HCT116 (cell line): ENCODE data around the gene CYP20A1. TPM values are rescaled to one million over a fixed set of nuclear protein-coding genes. Genes with fewer than 3 reads are reported as not detected.

Experiments used
- ATAC-seq: fragments of 200-7000 bp; cut with Tn5 transposase; 2 replicates; pipeline ENCODE4 v1.9.1; 2020; ENCODE audit warnings: mild to moderate bottlenecking, moderate library complexity
- BruUV-seq: library from RNA; stranded (reverse); fragments of 400-500 nt; replicated peaks from 2 replicates; lab custom pipeline; 2021; lab: Mats Ljungman, UMichigan
- CTCF ChIA-PET: fragments of 300-600 bp; sonication (Branson Sonifier 250); formaldehyde crosslinking; loops from one replicate; lab custom pipeline; 2021; ENCODE audit warnings: antibody characterized with exemption; lab: Charles Lee
- POLR2A ChIA-PET: fragments of 300-600, 350-600 bp; sonication (Branson Sonifier 250); formaldehyde crosslinking; loops from one replicate; lab custom pipeline; 2021; ENCODE audit warnings: antibody characterized with exemption; lab: Charles Lee
- RAD21 ChIA-PET, 2 experiments: fragments of 300-600 bp; sonication (Branson Sonifier 250); formaldehyde crosslinking; loops; one replicate each; lab custom pipeline; 2023; ENCODE audit warnings: low total read pairs in 2 of 2; ENCODE audit not compliant: uncharacterized antibody in 2 of 2, unreplicated experiment in 2 of 2, low non-redundant PET in 1 of 2; lab: Charles Lee
- DNase-seq: peaks from one replicate; pipeline ENCODE4 v3.0.0-alpha.2; 2010; ENCODE audit warnings: low read depth, low spot score
- H2AFZ ChIP-seq: fragments of 200-600 bp; shearing (Covaris generic), sonication (generic); 2 replicates; pipeline ENCODE4 v1.6.1; 2017; ENCODE audit warnings: low read depth, mixed run types, mixed read lengths, antibody characterized with exemption, low read length; ENCODE audit not compliant: poor library complexity, severe bottlenecking
- H3K27ac ChIP-seq: 2 replicates; pipeline ENCODE4 v1.5.1; 2012; ENCODE audit warnings: low read depth, low read length
- H3K27me3 ChIP-seq: fragments of 200-600 bp; sonication (generic); 2 replicates; pipeline ENCODE4 v1.6.1; 2016; ENCODE audit warnings: mixed run types, low read length, mixed read lengths; ENCODE audit not compliant: insufficient read depth
- H3K36me3 ChIP-seq, 2 experiments: fragments of 200-500 bp in 1 of 2; fragments of 200-600 bp in 1 of 2; sonication (Bioruptor generic) in 1 of 2; sonication (generic) in 1 of 2; 2 replicates each; pipeline versions ENCODE4 v1.5.1 to v1.6.1; 2014 to 2016; ENCODE audit warnings: low read length in 2 of 2, inconsistent platforms in 1 of 2, mixed read lengths in 1 of 2, mixed run types in 1 of 2; ENCODE audit not compliant: insufficient read depth in 2 of 2, control insufficient read depth in 1 of 2
- H3K4me1 ChIP-seq, 2 experiments: fragments of 200-600 bp in 1 of 2; sonication (generic) in 1 of 2; 2 replicates each; pipeline versions ENCODE4 v1.5.1 to v1.6.1; 2012 to 2017; ENCODE audit warnings: low read length in 2 of 2, inconsistent platforms in 1 of 2, mild to moderate bottlenecking in 1 of 2, mixed read lengths in 1 of 2, mixed run types in 1 of 2, moderate library complexity in 1 of 2; ENCODE audit not compliant: insufficient read depth in 2 of 2, control insufficient read depth in 1 of 2
- H3K4me2 ChIP-seq: fragments of 200-600 bp; sonication (generic); 2 replicates; pipeline ENCODE4 v1.6.1; 2017; ENCODE audit warnings: mixed run types, low read length, mixed read lengths
- H3K4me3 ChIP-seq, 2 experiments: fragments of 200-600 bp in 1 of 2; sonication (generic) in 1 of 2; replicated peaks in 1 of 2; 2 replicates each; pipeline ENCODE4 v1.5.1; 2011 to 2016; ENCODE audit warnings: low read length in 2 of 2, control low read depth in 1 of 2, low read depth in 1 of 2, mild to moderate bottlenecking in 1 of 2, mixed read lengths in 1 of 2, mixed run types in 1 of 2
- H3K79me2 ChIP-seq: fragments of 200-600 bp; sonication (generic); 2 replicates; pipeline ENCODE4 v1.6.1; 2017; ENCODE audit warnings: mild to moderate bottlenecking, mixed run types, low read length, moderate library complexity, mixed read lengths; ENCODE audit not compliant: insufficient read depth
- H3K9ac ChIP-seq: fragments of 200-600 bp; sonication (generic); 2 replicates; pipeline ENCODE4 v1.6.1; 2016; ENCODE audit warnings: low read length, mixed read lengths
- H3K9me2 ChIP-seq: fragments of 200-600 bp; sonication (generic), shearing (Covaris generic); 2 replicates; pipeline ENCODE4 v1.6.1; 2017; ENCODE audit warnings: mixed run types, mild to moderate bottlenecking, moderate library complexity; ENCODE audit not compliant: insufficient read depth
- H3K9me3 ChIP-seq, 2 experiments: fragments of 200-500 bp in 1 of 2; fragments of 200-600 bp in 1 of 2; sonication (Bioruptor generic) in 1 of 2; sonication (generic) in 1 of 2; 2 replicates each; pipeline ENCODE4 v1.6.1; 2014 to 2017; ENCODE audit warnings: low read length in 2 of 2, mixed read lengths in 2 of 2, inconsistent platforms in 1 of 2, low read depth in 1 of 2, mild to moderate bottlenecking in 1 of 2, mixed run types in 1 of 2, moderate library complexity in 1 of 2; ENCODE audit not compliant: control insufficient read depth in 1 of 2, insufficient read depth in 1 of 2
- H4K20me1 ChIP-seq: fragments of 200-600 bp; sonication (generic), shearing (Covaris generic); 2 replicates; pipeline ENCODE4 v1.6.1; 2017; ENCODE audit warnings: mixed run types, mild to moderate bottlenecking, moderate library complexity; ENCODE audit not compliant: insufficient read depth
- CEBPB ChIP-seq: IDR thresholded peaks from 2 replicates; pipeline ENCODE4 v1.6.1; 2012; ENCODE audit warnings: low read depth
- EZH2phosphoT487 ChIP-seq: fragments of 200-600 bp; IDR thresholded peaks from 2 replicates; pipeline ENCODE4 v1.6.1; 2018; ENCODE audit warnings: antibody characterized with exemption, borderline replicate concordance
- RAD21 ChIP-seq: IDR thresholded peaks from 2 replicates; pipeline ENCODE4 v1.6.1; 2012; ENCODE audit warnings: low read depth, mild to moderate bottlenecking
- SIN3A ChIP-seq: IDR thresholded peaks from 2 replicates; pipeline ENCODE4 v1.6.1; 2012; ENCODE audit warnings: low read depth
- SP1 ChIP-seq: IDR thresholded peaks from 2 replicates; pipeline ENCODE4 v1.6.1; 2012; ENCODE audit warnings: low read depth
- TCF7L2 ChIP-seq: IDR thresholded peaks from 2 replicates; pipeline ENCODE4 v1.7.0; 2011; ENCODE audit warnings: borderline replicate concordance, inconsistent platforms; ENCODE audit not compliant: insufficient read depth, insufficient read length; ENCODE audit errors: extremely low read depth
- YY1 ChIP-seq: IDR thresholded peaks from 2 replicates; pipeline ENCODE4 v1.6.1; 2011; ENCODE audit warnings: low read length, low read depth, moderate library complexity, mild to moderate bottlenecking; ENCODE audit not compliant: insufficient replicate concordance; ENCODE audit errors: extremely low read depth
- ZNF274 ChIP-seq: fragments of 200-500 bp; sonication (Bioruptor generic); IDR thresholded peaks from 2 replicates; pipeline ENCODE4 v1.6.1; 2014; ENCODE audit warnings: mild to moderate bottlenecking, low read depth, low read length, inconsistent platforms
- intact Hi-C: fragments of 100-400 bp; cut with micrococcal nuclease; formaldehyde crosslinking; loops from 2 replicates; pipeline ENCODE4 v1.10.0; 2022
- total RNA-seq: library from RNA; stranded (reverse); gene quantifications from one replicate; pipeline ENCODE4 v1.2.1, GENCODE V29; 2021; ENCODE audit not compliant: unreplicated experiment
- TF ChIP-seq, protein P1 (sequence below): IDR thresholded peaks from 2 replicates; pipeline ENCODE4 v1.6.1; 2012
- TF ChIP-seq, protein P2 (sequence below), 3 experiments: fragments of 200-600 bp in 1 of 3; sonication (generic) in 1 of 3; IDR thresholded peaks in 2 of 3; conservative IDR thresholded peaks in 1 of 3; 2 replicates each; pipeline ENCODE4 v1.5.1; 2012 to 2017; ENCODE audit warnings: low read depth in 2 of 3, low read length in 2 of 3, antibody characterized with exemption in 1 of 3, borderline replicate concordance in 1 of 3, control low read depth in 1 of 3, mild to moderate bottlenecking in 1 of 3, mixed read lengths in 1 of 3, mixed run types in 1 of 3, moderate library complexity in 1 of 3; ENCODE audit not compliant: insufficient read depth in 1 of 3
- TF ChIP-seq, protein P3 (sequence below): IDR thresholded peaks from 2 replicates; pipeline ENCODE4 v1.6.1; 2012; ENCODE audit warnings: low read depth
- TF ChIP-seq, protein P4 (sequence below): IDR thresholded peaks from 2 replicates; pipeline ENCODE4 v1.6.1; 2012

The CYP20A1 gene
- total RNA-seq, 1 experiment from 2014 or later: 10.0 TPM

DNA sequence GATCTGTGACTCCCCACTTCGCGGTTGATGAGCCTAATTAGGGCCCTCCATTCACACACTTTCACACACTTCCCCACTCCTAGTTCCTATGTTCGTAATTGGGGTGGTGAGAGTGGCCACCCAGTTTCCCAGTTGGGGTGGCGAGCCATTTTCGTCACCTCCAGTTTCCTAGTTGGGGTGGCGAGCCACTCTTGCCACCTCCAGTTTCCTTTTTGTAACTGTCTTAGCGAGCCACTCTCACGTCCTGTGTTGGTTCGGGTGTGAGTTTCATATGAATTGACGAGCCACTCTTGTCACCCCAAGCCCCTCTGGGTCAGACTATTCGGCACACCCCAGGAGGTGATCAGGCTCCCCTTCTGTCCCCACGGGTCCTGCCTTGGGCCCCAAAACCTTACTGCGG is 14.0 kb downstream of the CYP20A1 start:
- H3K27ac ChIP-seq: no peak overlapping the region

More for the DNA sequence above, 14.0 kb downstream of the CYP20A1 start:
- BruUV-seq: no TSS peak
- ChIA-PET RAD21 (no interaction called here), POLR2A (no interaction called here), CTCF (no interaction called here)
- no peak overlapping the region for H3K4me2 ChIP-seq
- H3K79me2 ChIP-seq: no peaks in the 10 kb centered on the region
- H3K9ac ChIP-seq: no peak overlapping the region
- H2AFZ ChIP-seq: no peak overlapping the region
- H3K9me2 ChIP-seq: no peaks in the 10 kb centered on the region
- peaks cover 2 to 14% of the 10 kb centered on the region in 2 experiments; a peak in 2 of 4 replicates for H3K36me3 ChIP-seq
- no peak for ATAC-seq
- no peak for TF ChIP-seq SP1
- no peak for TF ChIP-seq ZNF274
- no peak for TF ChIP-seq SIN3A
- TF ChIP-seq RAD21: no peak
- no peak for TF ChIP-seq CEBPB
- TF ChIP-seq, protein P1, sequence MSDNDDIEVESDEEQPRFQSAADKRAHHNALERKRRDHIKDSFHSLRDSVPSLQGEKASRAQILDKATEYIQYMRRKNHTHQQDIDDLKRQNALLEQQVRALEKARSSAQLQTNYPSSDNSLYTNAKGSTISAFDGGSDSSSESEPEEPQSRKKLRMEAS: no peak
- TF ChIP-seq YY1: no peak
- no peak for TF ChIP-seq EZH2phosphoT487
- TF ChIP-seq, protein P2, sequence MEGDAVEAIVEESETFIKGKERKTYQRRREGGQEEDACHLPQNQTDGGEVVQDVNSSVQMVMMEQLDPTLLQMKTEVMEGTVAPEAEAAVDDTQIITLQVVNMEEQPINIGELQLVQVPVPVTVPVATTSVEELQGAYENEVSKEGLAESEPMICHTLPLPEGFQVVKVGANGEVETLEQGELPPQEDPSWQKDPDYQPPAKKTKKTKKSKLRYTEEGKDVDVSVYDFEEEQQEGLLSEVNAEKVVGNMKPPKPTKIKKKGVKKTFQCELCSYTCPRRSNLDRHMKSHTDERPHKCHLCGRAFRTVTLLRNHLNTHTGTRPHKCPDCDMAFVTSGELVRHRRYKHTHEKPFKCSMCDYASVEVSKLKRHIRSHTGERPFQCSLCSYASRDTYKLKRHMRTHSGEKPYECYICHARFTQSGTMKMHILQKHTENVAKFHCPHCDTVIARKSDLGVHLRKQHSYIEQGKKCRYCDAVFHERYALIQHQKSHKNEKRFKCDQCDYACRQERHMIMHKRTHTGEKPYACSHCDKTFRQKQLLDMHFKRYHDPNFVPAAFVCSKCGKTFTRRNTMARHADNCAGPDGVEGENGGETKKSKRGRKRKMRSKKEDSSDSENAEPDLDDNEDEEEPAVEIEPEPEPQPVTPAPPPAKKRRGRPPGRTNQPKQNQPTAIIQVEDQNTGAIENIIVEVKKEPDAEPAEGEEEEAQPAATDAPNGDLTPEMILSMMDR (IDR thresholded peaks at IDR 0.05 in 2 of 3, conservative IDR thresholded peaks at IDR 0.05 in 1 of 3; ENCODE audit: borderline replicate concordance in 1 of 3, insufficient read depth in 1 of 3, low read depth in 2 of 3, low read length in 2 of 3): no peak
- no peak for TF ChIP-seq TCF7L2
- TF ChIP-seq, protein P3, sequence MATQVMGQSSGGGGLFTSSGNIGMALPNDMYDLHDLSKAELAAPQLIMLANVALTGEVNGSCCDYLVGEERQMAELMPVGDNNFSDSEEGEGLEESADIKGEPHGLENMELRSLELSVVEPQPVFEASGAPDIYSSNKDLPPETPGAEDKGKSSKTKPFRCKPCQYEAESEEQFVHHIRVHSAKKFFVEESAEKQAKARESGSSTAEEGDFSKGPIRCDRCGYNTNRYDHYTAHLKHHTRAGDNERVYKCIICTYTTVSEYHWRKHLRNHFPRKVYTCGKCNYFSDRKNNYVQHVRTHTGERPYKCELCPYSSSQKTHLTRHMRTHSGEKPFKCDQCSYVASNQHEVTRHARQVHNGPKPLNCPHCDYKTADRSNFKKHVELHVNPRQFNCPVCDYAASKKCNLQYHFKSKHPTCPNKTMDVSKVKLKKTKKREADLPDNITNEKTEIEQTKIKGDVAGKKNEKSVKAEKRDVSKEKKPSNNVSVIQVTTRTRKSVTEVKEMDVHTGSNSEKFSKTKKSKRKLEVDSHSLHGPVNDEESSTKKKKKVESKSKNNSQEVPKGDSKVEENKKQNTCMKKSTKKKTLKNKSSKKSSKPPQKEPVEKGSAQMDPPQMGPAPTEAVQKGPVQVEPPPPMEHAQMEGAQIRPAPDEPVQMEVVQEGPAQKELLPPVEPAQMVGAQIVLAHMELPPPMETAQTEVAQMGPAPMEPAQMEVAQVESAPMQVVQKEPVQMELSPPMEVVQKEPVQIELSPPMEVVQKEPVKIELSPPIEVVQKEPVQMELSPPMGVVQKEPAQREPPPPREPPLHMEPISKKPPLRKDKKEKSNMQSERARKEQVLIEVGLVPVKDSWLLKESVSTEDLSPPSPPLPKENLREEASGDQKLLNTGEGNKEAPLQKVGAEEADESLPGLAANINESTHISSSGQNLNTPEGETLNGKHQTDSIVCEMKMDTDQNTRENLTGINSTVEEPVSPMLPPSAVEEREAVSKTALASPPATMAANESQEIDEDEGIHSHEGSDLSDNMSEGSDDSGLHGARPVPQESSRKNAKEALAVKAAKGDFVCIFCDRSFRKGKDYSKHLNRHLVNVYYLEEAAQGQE: no peak
- TF ChIP-seq, protein P4, sequence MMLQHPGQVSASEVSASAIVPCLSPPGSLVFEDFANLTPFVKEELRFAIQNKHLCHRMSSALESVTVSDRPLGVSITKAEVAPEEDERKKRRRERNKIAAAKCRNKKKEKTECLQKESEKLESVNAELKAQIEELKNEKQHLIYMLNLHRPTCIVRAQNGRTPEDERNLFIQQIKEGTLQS: no peak
- H3K9me3 ChIP-seq: no peaks in the 10 kb centered on the region
- intact Hi-C loops: no loop called here
- no peaks in the 10 kb centered on the region for H3K27me3 ChIP-seq
- H3K4me1 ChIP-seq: no peaks in the 10 kb centered on the region
- H3K4me3 ChIP-seq: no peak overlapping the region
- no peak for DNase-seq
- no peaks in the 10 kb centered on the region; the same call in 1 of the 2 replicates for H4K20me1 ChIP-seq
